ENCODE results near the gene MVP. TPM values are rescaled to one million over a fixed set of nuclear protein-coding genes. Genes with fewer than 3 reads are reported as not detected.

The MVP gene
- total and polyA plus RNA-seq, 8 donors = 58.8 to 179 (median 94.7) TPM

DNA sequence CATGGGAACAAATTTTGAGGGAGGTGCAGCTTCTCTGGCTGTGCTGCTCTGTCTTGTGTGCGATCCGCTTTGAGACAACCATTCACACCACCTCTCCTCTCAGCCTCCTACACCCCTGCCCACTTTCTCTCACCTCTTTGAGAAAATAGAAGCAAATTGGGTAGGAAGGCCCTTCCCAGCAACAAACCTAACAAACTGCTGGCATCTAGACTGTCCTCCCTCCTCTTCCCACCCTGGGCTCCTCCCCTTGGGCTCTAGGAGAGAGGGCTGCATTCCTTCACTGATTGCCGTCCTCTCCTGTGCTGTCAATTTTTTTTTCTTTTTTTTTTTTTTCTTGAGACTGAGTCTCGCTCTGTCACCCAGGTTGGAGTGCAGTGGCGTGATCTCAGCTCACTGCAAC lies 29.2 kb downstream of the MVP start:
- H3K27me3 ChIP-seq = no peaks in the 10 kb centered on the region
- no peaks in the 10 kb centered on the region for H3K4me1 ChIP-seq
- H3K9me3 ChIP-seq = no peaks in the 10 kb centered on the region
- no peak for DNase-seq
- TF ChIP-seq CTCF (IDR thresholded peaks at IDR 0.05) = no peak
- H3K27ac ChIP-seq = no peak overlapping the region
- peaks cover 0 to 23% (median 15%) of the 10 kb centered on the region in 3 donors for H3K36me3 ChIP-seq
- no peak overlapping the region for H3K4me3 ChIP-seq
- FAIRE-seq = no peak
- ATAC-seq = no peak
- 75 to 77% methylated on average over 5 of the region's 5 CpGs for WGBS, 2 donors
- intact Hi-C loops (cut with DNase I) = loop anchor here in 1 of 3 donors (10.0 kb wide), 1 partner anchor 155 kb away; no protein-coding TSS in a partner anchor

GRCh38 chr16:29850998-29851397 lies 30.7 kb downstream of the MVP start:
- no peak for ATAC-seq
- FAIRE-seq = no peak
- no peak for DNase-seq
- peaks cover 0 to 19% (median 5%) of the 10 kb centered on the region in 3 donors for H3K36me3 ChIP-seq
- no peak overlapping the region for H3K27ac ChIP-seq
- H3K27me3 ChIP-seq = no peaks in the 10 kb centered on the region
- H3K4me3 ChIP-seq = no peak overlapping the region
- H3K9me3 ChIP-seq = no peaks in the 10 kb centered on the region
- TF ChIP-seq CTCF (IDR thresholded peaks at IDR 0.05) = no peak
- no peaks in the 10 kb centered on the region for H3K4me1 ChIP-seq
- intact Hi-C loops (cut with DNase I) = no loop called here
- WGBS, 2 donors = 66 to 76% methylated on average over 3 of the region's 3 CpGs

- Histone ChIP-seq H3K9me3 (no peaks in the 10 kb centered on the region), H3K27me3 (no peaks in the 10 kb centered on the region), H3K4me1 (no peaks in the 10 kb centered on the region), H3K27ac (no peak overlapping the region), H3K4me3 (no peak overlapping the region), H3K36me3 (peaks cover 0 to 3% (median 0%) of the 10 kb centered on the region in 3 donors)
- TF ChIP-seq CTCF (IDR thresholded peaks at IDR 0.05) = no peak
- 75 to 80% methylated on average over 7 of the region's 7 CpGs for WGBS, 2 donors
- ATAC-seq = peak in 1 of 4 donors; percentile 6
- FAIRE-seq = no peak
- intact Hi-C loops (cut with DNase I) = no loop called here
- DNase-seq = no peak
Measured at GRCh38 chr16:29852654-29853053, 32.4 kb downstream of the MVP start.

DNA sequence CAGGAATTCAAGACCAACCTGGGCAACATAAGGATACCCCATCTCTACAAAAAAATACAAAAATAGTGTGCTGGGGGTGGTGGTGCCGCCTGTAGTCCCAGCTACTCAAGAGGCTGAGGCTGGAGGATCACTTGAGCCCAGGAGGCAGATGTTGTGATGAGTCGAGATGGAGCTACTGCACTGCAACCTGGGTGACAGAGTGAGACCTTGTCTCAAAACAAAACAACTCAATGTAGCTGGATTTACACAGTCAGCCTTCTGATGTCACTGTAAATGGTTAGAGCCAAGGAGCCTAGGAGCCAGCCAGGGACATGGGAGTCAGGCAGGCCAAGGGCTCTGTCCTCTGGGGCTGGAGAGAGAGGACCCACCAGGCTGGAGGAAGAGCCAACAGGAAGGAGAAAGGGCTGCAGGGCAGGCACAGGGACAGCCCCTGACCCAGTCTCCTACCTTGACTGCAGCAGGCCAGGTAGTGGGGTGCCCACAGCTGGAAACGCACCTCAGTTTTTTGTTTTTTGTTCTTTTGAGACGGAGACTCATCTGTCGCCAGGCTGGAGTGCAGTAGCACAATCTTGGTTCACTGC lies 34.3 kb downstream of the MVP start:
- no peak for FAIRE-seq
- H3K9me3 ChIP-seq = no peaks in the 10 kb centered on the region
- no peak for ATAC-seq
- DNase-seq = no peak
- intact Hi-C loops (cut with DNase I) = no loop called here
- no peaks in the 10 kb centered on the region for H3K4me1 ChIP-seq
- no peak overlapping the region for H3K4me3 ChIP-seq
- H3K27ac ChIP-seq = no peak overlapping the region
- no peak for TF ChIP-seq CTCF (IDR thresholded peaks at IDR 0.05)
- peaks cover 0 to under 1% (median 0%) of the 10 kb centered on the region in 3 donors for H3K36me3 ChIP-seq
- WGBS, 2 donors = 84 to 88% methylated on average over 5 of the region's 5 CpGs
- H3K27me3 ChIP-seq = no peaks in the 10 kb centered on the region

DNA sequence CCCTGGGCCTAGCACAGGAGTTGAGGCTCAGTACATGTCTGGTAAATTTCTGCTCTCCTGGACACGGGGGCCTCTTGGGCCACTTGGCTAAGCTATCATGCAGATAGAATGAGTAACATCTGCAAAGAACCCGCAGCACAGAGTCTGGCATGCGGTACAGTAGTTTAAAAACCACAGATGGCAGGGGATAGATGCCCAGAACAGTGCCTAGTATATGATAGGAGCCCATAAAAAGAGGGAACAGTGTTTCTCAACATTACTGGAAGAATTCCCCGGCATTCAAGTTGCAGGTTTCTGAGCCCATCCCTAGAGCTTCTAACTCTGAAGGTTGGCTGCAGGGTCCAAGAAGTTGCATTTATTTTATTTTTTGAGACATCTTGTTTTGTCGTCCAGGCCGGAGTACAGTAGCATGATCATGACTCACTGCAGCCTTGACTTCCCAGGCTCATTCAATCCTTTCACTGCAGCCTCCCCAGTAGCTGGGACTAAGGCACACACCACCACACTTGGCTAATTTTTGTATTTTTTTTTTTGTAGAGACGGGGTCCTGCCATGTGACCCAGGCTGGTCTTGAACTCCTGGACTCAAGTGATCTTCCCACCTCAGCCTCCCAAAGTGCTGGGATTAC lies 37.0 kb downstream of the MVP start:
- intact Hi-C loops (cut with DNase I) = no loop called here

More for the DNA sequence above, 37.0 kb downstream of the MVP start:
- FAIRE-seq (no peak), DNase-seq (no peak), ATAC-seq (no peak)
- Histone ChIP-seq H3K27me3 (no peaks in the 10 kb centered on the region), H3K36me3 (peaks cover 0 to 9% (median 0%) of the 10 kb centered on the region in 3 donors), H3K4me3 (no peak overlapping the region), H3K9me3 (no peaks in the 10 kb centered on the region), H3K4me1 (peaks cover 0 to 12% (median 11%) of the 10 kb centered on the region in 3 donors), H3K27ac (no peak overlapping the region)
- WGBS, 2 donors = 76 to 85% methylated on average over 7 of the region's 7 CpGs
- no peak for TF ChIP-seq CTCF (IDR thresholded peaks at IDR 0.05)
